SIG-M5 (cell line): ENCODE results near the gene ZNF99.
"Not testable (repeated sequence)": the region's sequence is repeated elsewhere in the genome, so short reads cannot be mapped to it uniquely, and the experiment has no call there.

Experiments
- DNase-seq: peaks from one replicate; lab custom pipeline; 2025; lab: John Stamatoyannopoulos, UW

Gene ZNF99

GRCh38 chr19:22783651-22784410 lies at the start of gene ZNF99:
ZNF99 (minus strand) TSS chr19:22784151; CDS start chr19:22784016, 135 bp downstream.
- DNase-seq = no peak

- no peak for DNase-seq
Observed at GRCh38 chr19:22832031-22832762, 48.2 kb upstream of the ZNF99 start, which contains the start of gene ZNF723. ZNF723 (plus strand) TSS chr19:22832291; CDS start chr19:22832380, 89 bp downstream.

GRCh38 chr19:22831211-22831610 lies 47.3 kb upstream of the ZNF99 start:
- no peak for DNase-seq

GRCh38 chr19:22814124-22814523 lies 30.2 kb upstream of the ZNF99 start:
- no peak for DNase-seq

- no peak for DNase-seq
Observed at GRCh38 chr19:22807061-22807835, 23.3 kb upstream of the ZNF99 start.

- no peak for DNase-seq
Observed at GRCh38 chr19:22806418-22806817, 22.5 kb upstream of the ZNF99 start.

- no peak for DNase-seq
Observed at GRCh38 chr19:22797040-22797439, 13.1 kb upstream of the ZNF99 start.

- DNase-seq = not testable (repeated sequence)
Observed at GRCh38 chr19:22792863-22793262, 8.9 kb upstream of the ZNF99 start.

GRCh38 chr19:22735911-22736645 lies 47.9 kb downstream of the ZNF99 start:
- DNase-seq = no peak

- DNase-seq = no peak
Observed at GRCh38 chr19:22733691-22734090, 50.3 kb downstream of the ZNF99 start.

GRCh38 chr19:22728214-22728613 lies 55.7 kb downstream of the ZNF99 start:
- not testable (repeated sequence) for DNase-seq

GRCh38 chr19:22721533-22721932 lies 62.4 kb downstream of the ZNF99 start:
- not testable (repeated sequence) for DNase-seq

GRCh38 chr19:22708983-22709382 lies 75.0 kb downstream of the ZNF99 start:
- no peak for DNase-seq

GRCh38 chr19:22703096-22703495 lies 80.9 kb downstream of the ZNF99 start:
- DNase-seq = not testable (repeated sequence)

GRCh38 chr19:22702661-22703060 lies 81.3 kb downstream of the ZNF99 start:
- not testable (repeated sequence) for DNase-seq
